Activated naive CD8-positive, alpha-beta T cell (primary cell): ENCODE measurements around the gene SLC4A1.
"Not testable (repeated sequence)": the region's sequence is repeated elsewhere in the genome, so short reads cannot be mapped to it uniquely, and the experiment has no call there.

Source experiments
- H3K27ac Mint-ChIP-seq: one replicate; pipeline ENCODE4 v1.8.0; 2021; ENCODE audit warnings: mixed read lengths
- H3K27me3 Mint-ChIP-seq: one replicate; pipeline ENCODE4 v1.8.0; 2021; ENCODE audit warnings: mixed read lengths
- H3K36me3 Mint-ChIP-seq: one replicate; pipeline ENCODE4 v1.8.0; 2021; ENCODE audit warnings: mixed read lengths
- H3K4me1 Mint-ChIP-seq: one replicate; pipeline ENCODE4 v1.8.0; 2021; ENCODE audit warnings: low read depth, mixed read lengths
- H3K4me3 Mint-ChIP-seq: one replicate; pipeline ENCODE4 v1.8.0; 2021; ENCODE audit warnings: mild to moderate bottlenecking, mixed read lengths
- H3K9me3 Mint-ChIP-seq: one replicate; pipeline ENCODE4 v1.8.0; 2021; ENCODE audit warnings: low read depth, mixed read lengths

The SLC4A1 gene

GRCh38 chr17:44253006-44253405, 14.9 kb downstream of the SLC4A1 start:
- Mint-ChIP-seq H3K4me3 (no peak overlapping the region), H3K36me3 (no peaks in the 10 kb centered on the region), H3K27me3 (no peaks in the 10 kb centered on the region), H3K27ac (no peak overlapping the region), H3K4me1 (peaks cover 16% of the 10 kb centered on the region), H3K9me3 (no peaks in the 10 kb centered on the region)

- Mint-ChIP-seq H3K9me3 (no peaks in the 10 kb centered on the region), H3K27ac (peak overlapping the region; percentile 16), H3K4me1 (peaks cover 35% of the 10 kb centered on the region), H3K36me3 (no peaks in the 10 kb centered on the region), H3K4me3 (no peak overlapping the region), H3K27me3 (no peaks in the 10 kb centered on the region)
Measured at GRCh38 chr17:44251062-44251461, 16.9 kb downstream of the SLC4A1 start.

GRCh38 chr17:44249501-44250246, 18.3 kb downstream of the SLC4A1 start:
- Mint-ChIP-seq H3K36me3 (no peaks in the 10 kb centered on the region), H3K9me3 (no peaks in the 10 kb centered on the region), H3K27ac (peak overlapping the region; percentile 61), H3K27me3 (no peaks in the 10 kb centered on the region), H3K4me3 (no peak overlapping the region), H3K4me1 (peaks cover 44% of the 10 kb centered on the region)

- H3K4me3 Mint-ChIP-seq, result no peak overlapping the region
- H3K27ac Mint-ChIP-seq, result no peak overlapping the region
- no peaks in the 10 kb centered on the region for H3K9me3 Mint-ChIP-seq
Measured at GRCh38 chr17:44247876-44248736, 19.8 kb downstream of the SLC4A1 start.

GRCh38 chr17:44247440-44247841, 20.5 kb downstream of the SLC4A1 start:
- H3K4me1 Mint-ChIP-seq, result peaks cover 45% of the 10 kb centered on the region
- H3K27ac Mint-ChIP-seq, result peak overlapping the region; percentile 85
- H3K4me3 Mint-ChIP-seq, result no peak overlapping the region
- no peaks in the 10 kb centered on the region for H3K27me3 Mint-ChIP-seq
- H3K9me3 Mint-ChIP-seq, result no peaks in the 10 kb centered on the region
- no peaks in the 10 kb centered on the region for H3K36me3 Mint-ChIP-seq

More at GRCh38 chr17:44247876-44248736, 19.8 kb downstream of the SLC4A1 start:
- H3K4me1 Mint-ChIP-seq, result peaks cover 45% of the 10 kb centered on the region
- H3K36me3 Mint-ChIP-seq, result no peaks in the 10 kb centered on the region
- H3K27me3 Mint-ChIP-seq, result no peaks in the 10 kb centered on the region

GRCh38 chr17:44241106-44241624, 26.8 kb downstream of the SLC4A1 start:
- H3K36me3 Mint-ChIP-seq, result no peaks in the 10 kb centered on the region
- H3K4me1 Mint-ChIP-seq, result peaks cover 12% of the 10 kb centered on the region
- no peaks in the 10 kb centered on the region for H3K27me3 Mint-ChIP-seq
- H3K27ac Mint-ChIP-seq, result no peak overlapping the region
- H3K4me3 Mint-ChIP-seq, result no peak overlapping the region
- no peaks in the 10 kb centered on the region for H3K9me3 Mint-ChIP-seq

GRCh38 chr17:44237886-44238285, 30.0 kb downstream of the SLC4A1 start:
- not testable (repeated sequence) for H3K4me1 Mint-ChIP-seq, H3K27me3 Mint-ChIP-seq, H3K27ac Mint-ChIP-seq, H3K4me3 Mint-ChIP-seq, H3K9me3 Mint-ChIP-seq, H3K36me3 Mint-ChIP-seq

GRCh38 chr17:44236444-44236991, 31.4 kb downstream of the SLC4A1 start:
- H3K36me3 Mint-ChIP-seq, result no peaks in the 10 kb centered on the region
- H3K4me3 Mint-ChIP-seq, result no peak overlapping the region
- H3K27me3 Mint-ChIP-seq, result no peaks in the 10 kb centered on the region
- H3K9me3 Mint-ChIP-seq, result no peaks in the 10 kb centered on the region
- peaks cover 6% of the 10 kb centered on the region for H3K4me1 Mint-ChIP-seq
- H3K27ac Mint-ChIP-seq, result no peak overlapping the region

GRCh38 chr17:44235583-44235936, 32.4 kb downstream of the SLC4A1 start:
- Mint-ChIP-seq H3K27ac (no peak overlapping the region), H3K36me3 (no peaks in the 10 kb centered on the region), H3K9me3 (no peaks in the 10 kb centered on the region), H3K4me3 (no peak overlapping the region), H3K4me1 (peaks cover 6% of the 10 kb centered on the region), H3K27me3 (no peaks in the 10 kb centered on the region)

- H3K4me1 Mint-ChIP-seq, result peaks cover 6% of the 10 kb centered on the region
- no peaks in the 10 kb centered on the region for H3K9me3 Mint-ChIP-seq
- no peak overlapping the region for H3K4me3 Mint-ChIP-seq
- no peaks in the 10 kb centered on the region for H3K36me3 Mint-ChIP-seq
- H3K27ac Mint-ChIP-seq, result no peak overlapping the region
- H3K27me3 Mint-ChIP-seq, result no peaks in the 10 kb centered on the region
Measured at GRCh38 chr17:44233582-44233981, 34.4 kb downstream of the SLC4A1 start.

GRCh38 chr17:44232061-44232460, 35.9 kb downstream of the SLC4A1 start:
- no peak overlapping the region for H3K27ac Mint-ChIP-seq
- H3K4me3 Mint-ChIP-seq, result no peak overlapping the region

GRCh38 chr17:44230140-44230539, 37.8 kb downstream of the SLC4A1 start:
- H3K4me1 Mint-ChIP-seq, result peaks cover 3% of the 10 kb centered on the region
- H3K9me3 Mint-ChIP-seq, result no peaks in the 10 kb centered on the region
- H3K36me3 Mint-ChIP-seq, result no peaks in the 10 kb centered on the region
- H3K27me3 Mint-ChIP-seq, result no peaks in the 10 kb centered on the region
- no peak overlapping the region for H3K27ac Mint-ChIP-seq
- H3K4me3 Mint-ChIP-seq, result no peak overlapping the region

More at GRCh38 chr17:44232061-44232460, 35.9 kb downstream of the SLC4A1 start:
- Mint-ChIP-seq H3K9me3 (no peaks in the 10 kb centered on the region), H3K36me3 (no peaks in the 10 kb centered on the region), H3K4me1 (peaks cover 6% of the 10 kb centered on the region), H3K27me3 (no peaks in the 10 kb centered on the region)

GRCh38 chr17:44229090-44229489, 38.8 kb downstream of the SLC4A1 start:
- no peaks in the 10 kb centered on the region for H3K4me1 Mint-ChIP-seq

GRCh38 chr17:44223541-44224071, 44.3 kb downstream of the SLC4A1 start:
- peaks cover 11% of the 10 kb centered on the region for H3K4me1 Mint-ChIP-seq
- H3K9me3 Mint-ChIP-seq, result no peaks in the 10 kb centered on the region
- H3K27me3 Mint-ChIP-seq, result no peaks in the 10 kb centered on the region
- H3K4me3 Mint-ChIP-seq, result no peak overlapping the region
- peak overlapping the region; percentile 50 for H3K27ac Mint-ChIP-seq
- no peaks in the 10 kb centered on the region for H3K36me3 Mint-ChIP-seq

More at GRCh38 chr17:44229090-44229489, 38.8 kb downstream of the SLC4A1 start:
- Mint-ChIP-seq H3K27ac (no peak overlapping the region), H3K27me3 (no peaks in the 10 kb centered on the region), H3K9me3 (no peaks in the 10 kb centered on the region), H3K36me3 (no peaks in the 10 kb centered on the region), H3K4me3 (no peak overlapping the region)
